Kidney epithelial cell (primary cell): Measurements from ENCODE around the gene ADRB2. TPM values are rescaled to one million over a fixed set of nuclear protein-coding genes. Genes with fewer than 3 reads are reported as not detected.

Experiments used
- DNase-seq: peaks from one replicate; pipeline ENCODE4 v3.0.0-alpha.2; 2010; ENCODE audit warnings: low read depth
- H3K27me3 ChIP-seq: 2 replicates; pipeline ENCODE4 v1.6.0; 2011; ENCODE audit warnings: low read length; ENCODE audit not compliant: control insufficient read depth, insufficient read depth
- H3K36me3 ChIP-seq: 2 replicates; pipeline ENCODE4 v1.5.1; 2011; ENCODE audit warnings: low read length; ENCODE audit not compliant: control insufficient read depth, insufficient read depth
- H3K4me3 ChIP-seq: 2 replicates; pipeline ENCODE4 v1.5.1; 2011; ENCODE audit warnings: low read depth, mild to moderate bottlenecking, control low read depth, low read length
- total RNA-seq: library from RNA; depleted of rRNA; stranded (reverse); fragments of >200 nt; gene quantifications from 2 replicates; pipeline ENCODE4 v1.2.3, GENCODE V29; 2015
- TF ChIP-seq, protein P1 (sequence below): IDR thresholded peaks from 2 replicates; pipeline ENCODE4 v1.5.1; 2011; ENCODE audit warnings: mild to moderate bottlenecking, moderate library complexity, low read length, control low read depth, inconsistent platforms; ENCODE audit not compliant: insufficient read depth, poor library complexity, severe bottlenecking

ADRB2 gene
- total RNA-seq, 1 donor from 2014 or later: 1.2 TPM

DNA sequence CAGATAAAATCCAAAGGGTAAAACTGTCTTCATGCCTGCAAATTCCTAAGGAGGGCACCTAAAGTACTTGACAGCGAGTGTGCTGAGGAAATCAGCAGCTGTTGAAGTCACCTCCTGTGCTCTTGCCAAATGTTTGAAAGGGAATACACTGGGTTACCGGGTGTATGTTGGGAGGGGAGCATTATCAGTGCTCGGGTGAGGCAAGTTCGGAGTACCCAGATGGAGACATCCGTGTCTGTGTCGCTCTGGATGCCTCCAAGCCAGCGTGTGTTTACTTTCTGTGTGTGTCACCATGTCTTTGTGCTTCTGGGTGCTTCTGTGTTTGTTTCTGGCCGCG lies 727 bp upstream of the ADRB2 start:
- H3K4me3 ChIP-seq: peak overlapping the region; percentile 55
- no peaks in the 10 kb centered on the region for H3K36me3 ChIP-seq
- TF ChIP-seq, protein P1, sequence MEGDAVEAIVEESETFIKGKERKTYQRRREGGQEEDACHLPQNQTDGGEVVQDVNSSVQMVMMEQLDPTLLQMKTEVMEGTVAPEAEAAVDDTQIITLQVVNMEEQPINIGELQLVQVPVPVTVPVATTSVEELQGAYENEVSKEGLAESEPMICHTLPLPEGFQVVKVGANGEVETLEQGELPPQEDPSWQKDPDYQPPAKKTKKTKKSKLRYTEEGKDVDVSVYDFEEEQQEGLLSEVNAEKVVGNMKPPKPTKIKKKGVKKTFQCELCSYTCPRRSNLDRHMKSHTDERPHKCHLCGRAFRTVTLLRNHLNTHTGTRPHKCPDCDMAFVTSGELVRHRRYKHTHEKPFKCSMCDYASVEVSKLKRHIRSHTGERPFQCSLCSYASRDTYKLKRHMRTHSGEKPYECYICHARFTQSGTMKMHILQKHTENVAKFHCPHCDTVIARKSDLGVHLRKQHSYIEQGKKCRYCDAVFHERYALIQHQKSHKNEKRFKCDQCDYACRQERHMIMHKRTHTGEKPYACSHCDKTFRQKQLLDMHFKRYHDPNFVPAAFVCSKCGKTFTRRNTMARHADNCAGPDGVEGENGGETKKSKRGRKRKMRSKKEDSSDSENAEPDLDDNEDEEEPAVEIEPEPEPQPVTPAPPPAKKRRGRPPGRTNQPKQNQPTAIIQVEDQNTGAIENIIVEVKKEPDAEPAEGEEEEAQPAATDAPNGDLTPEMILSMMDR: no peak
- no peaks in the 10 kb centered on the region for H3K27me3 ChIP-seq
- DNase-seq: no peak

DNA sequence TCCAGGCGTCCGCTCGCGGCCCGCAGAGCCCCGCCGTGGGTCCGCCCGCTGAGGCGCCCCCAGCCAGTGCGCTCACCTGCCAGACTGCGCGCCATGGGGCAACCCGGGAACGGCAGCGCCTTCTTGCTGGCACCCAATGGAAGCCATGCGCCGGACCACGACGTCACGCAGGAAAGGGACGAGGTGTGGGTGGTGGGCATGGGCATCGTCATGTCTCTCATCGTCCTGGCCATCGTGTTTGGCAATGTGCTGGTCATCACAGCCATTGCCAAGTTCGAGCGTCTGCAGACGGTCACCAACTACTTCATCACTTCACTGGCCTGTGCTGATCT lies 294 bp downstream of the ADRB2 start:
- TF ChIP-seq, protein P1: no peak
- no peak for DNase-seq

DNA sequence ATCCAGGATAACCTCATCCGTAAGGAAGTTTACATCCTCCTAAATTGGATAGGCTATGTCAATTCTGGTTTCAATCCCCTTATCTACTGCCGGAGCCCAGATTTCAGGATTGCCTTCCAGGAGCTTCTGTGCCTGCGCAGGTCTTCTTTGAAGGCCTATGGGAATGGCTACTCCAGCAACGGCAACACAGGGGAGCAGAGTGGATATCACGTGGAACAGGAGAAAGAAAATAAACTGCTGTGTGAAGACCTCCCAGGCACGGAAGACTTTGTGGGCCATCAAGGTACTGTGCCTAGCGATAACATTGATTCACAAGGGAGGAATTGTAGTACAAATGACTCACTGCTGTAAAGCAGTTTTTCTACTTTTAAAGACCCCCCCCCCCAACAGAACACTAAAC lies 1.3 kb downstream of the ADRB2 start:
- no peak for DNase-seq
- Histone ChIP-seq H3K36me3 (no peaks in the 10 kb centered on the region), H3K27me3 (no peaks in the 10 kb centered on the region), H3K4me3 (peak overlapping the region; percentile 13)
- TF ChIP-seq, protein P1: no peak

More for the DNA sequence above, 294 bp downstream of the ADRB2 start:
- no peaks in the 10 kb centered on the region for H3K36me3 ChIP-seq
- H3K27me3 ChIP-seq: no peaks in the 10 kb centered on the region
- H3K4me3 ChIP-seq: peak overlapping the region; percentile 55

DNA sequence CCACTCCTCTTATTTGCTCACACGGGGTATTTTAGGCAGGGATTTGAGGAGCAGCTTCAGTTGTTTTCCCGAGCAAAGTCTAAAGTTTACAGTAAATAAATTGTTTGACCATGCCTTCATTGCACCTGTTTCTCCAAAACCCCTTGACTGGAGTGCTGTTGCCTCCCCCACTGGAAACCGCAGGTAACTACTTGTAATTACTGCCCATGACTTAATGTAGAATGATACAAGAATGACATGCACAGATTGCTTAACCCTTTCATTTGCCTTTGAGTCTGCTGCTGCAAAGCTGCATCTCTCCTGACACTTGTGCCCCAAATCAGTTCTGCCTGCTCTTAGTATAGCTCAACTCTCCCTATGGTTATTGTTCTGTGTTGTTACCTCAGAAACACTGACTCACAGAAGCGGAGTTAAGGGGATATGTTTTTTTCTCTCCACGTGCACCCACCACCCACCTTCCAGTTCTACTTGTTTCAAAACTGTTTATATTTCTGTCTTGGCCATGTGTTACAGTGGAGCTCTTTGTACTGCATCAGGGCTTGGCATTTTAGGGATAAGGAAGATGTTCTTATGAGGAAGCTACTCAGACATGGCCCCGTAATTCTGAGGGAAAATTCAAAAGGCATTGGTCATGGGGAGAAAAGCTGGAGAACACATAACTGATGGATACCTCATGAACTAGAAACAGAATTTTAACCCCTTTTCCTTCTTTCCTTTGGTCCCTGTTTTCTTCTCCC lies 2.3 kb downstream of the ADRB2 start:
- TF ChIP-seq, protein P1: peak; percentile 10
- H3K27me3 ChIP-seq: no peaks in the 10 kb centered on the region
- H3K4me3 ChIP-seq: peak overlapping the region; percentile 8
- no peak for DNase-seq
- H3K36me3 ChIP-seq: no peaks in the 10 kb centered on the region

DNA sequence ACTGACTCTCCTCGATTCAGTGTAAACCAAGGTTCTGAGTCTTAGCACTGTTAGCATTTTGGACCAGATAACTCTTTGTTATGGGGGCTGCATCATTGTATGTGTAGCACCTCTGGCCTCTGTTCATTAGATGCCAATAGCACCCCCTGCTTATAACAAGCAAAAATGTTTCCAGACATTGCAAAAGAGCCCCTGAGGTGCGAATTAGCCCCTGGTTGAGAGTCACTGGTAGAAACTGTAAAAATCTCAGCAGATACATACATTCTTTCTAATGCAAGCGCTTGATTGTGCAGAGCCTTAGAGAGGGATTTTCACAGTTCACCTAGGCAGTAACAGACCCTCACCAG lies 2.8 kb downstream of the ADRB2 start:
- no peak for DNase-seq
- H3K27me3 ChIP-seq: no peaks in the 10 kb centered on the region
- TF ChIP-seq, protein P1: no peak
- no peak overlapping the region for H3K4me3 ChIP-seq
- H3K36me3 ChIP-seq: no peaks in the 10 kb centered on the region

DNA sequence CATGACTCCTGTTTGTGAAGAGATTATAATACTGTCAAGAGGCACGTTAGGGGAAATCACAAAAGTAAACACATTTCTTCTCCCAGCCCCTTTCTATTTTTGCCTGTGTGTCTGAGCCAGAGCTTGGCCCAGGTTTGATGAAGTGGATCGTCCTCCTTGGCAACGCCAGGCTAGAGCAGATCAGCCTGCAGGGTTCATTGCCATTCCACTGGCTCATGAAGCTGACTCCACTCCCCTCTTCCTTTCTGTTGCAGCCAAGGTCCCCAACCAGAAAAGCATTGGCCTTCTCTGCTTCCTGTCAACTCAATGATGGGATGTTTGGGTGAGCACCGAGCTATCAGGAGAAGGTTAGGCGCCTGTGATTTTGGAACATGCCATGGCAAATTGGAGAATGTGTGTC lies 3.3 kb downstream of the ADRB2 start:
- no peak overlapping the region for H3K4me3 ChIP-seq
- DNase-seq: no peak
- no peaks in the 10 kb centered on the region for H3K27me3 ChIP-seq
- H3K36me3 ChIP-seq: no peaks in the 10 kb centered on the region
- TF ChIP-seq, protein P1: no peak
